GM19099 (cell line): ENCODE measurements around the gene CHAF1B.

Experiments used
- POLR2A ChIP-seq: IDR thresholded peaks from 3 replicates; pipeline ENCODE4 v1.6.1; 2011; ENCODE audit warnings: low read depth; ENCODE audit not compliant: insufficient read length; ENCODE audit errors: extremely low read depth

CHAF1B gene

GRCh38 chr21:36436829-36437744 is 51.9 kb downstream of the CHAF1B start:
- no peak for TF ChIP-seq POLR2A

DNA sequence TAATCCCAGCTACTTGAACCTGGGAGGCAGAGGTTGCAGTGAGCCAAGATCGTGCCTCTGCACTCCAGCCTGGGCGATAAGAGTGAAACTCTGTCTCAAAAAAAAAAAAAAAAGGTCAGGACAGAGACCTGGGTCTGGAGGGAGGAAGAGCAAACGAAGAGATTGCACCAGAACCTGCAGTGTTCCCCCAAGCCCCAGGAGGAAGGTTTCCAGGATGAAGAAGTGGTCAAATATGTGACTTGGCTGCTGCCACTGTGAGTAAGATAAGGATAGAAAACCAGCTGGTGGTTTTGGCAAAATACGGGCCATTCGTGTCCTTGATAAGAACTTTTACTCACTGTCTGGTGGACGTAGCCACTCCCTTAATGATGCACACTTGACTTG is 52.5 kb downstream of the CHAF1B start:
- no peak for TF ChIP-seq POLR2A

GRCh38 chr21:36441715-36442114 is 56.5 kb downstream of the CHAF1B start:
- no peak for TF ChIP-seq POLR2A

DNA sequence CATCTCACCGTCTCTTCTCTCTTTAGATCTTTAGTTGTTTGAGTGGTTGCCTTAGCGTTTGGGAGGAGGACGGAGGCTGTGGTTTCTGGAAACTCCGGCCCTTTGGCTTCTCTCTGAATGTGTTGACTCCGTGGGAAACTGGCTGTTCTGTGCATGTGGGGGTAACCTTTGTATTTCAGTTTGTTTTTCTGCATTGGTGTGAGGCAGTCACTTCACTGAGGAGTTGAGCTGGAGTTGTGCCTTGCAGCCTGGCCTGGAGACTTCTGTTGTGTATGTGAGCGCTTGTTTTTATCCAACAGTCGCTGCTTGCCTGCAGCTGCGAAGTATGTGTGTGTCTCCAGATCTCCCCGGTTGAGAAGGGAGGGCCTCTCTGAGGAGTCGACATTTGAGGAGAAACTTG is 61.1 kb downstream of the CHAF1B start:
- TF ChIP-seq POLR2A, result no peak

- TF ChIP-seq POLR2A, result no peak
Measured at GRCh38 chr21:36450511-36450910, 65.3 kb downstream of the CHAF1B start.

GRCh38 chr21:36451506-36451905 is 66.3 kb downstream of the CHAF1B start:
- no peak for TF ChIP-seq POLR2A

DNA sequence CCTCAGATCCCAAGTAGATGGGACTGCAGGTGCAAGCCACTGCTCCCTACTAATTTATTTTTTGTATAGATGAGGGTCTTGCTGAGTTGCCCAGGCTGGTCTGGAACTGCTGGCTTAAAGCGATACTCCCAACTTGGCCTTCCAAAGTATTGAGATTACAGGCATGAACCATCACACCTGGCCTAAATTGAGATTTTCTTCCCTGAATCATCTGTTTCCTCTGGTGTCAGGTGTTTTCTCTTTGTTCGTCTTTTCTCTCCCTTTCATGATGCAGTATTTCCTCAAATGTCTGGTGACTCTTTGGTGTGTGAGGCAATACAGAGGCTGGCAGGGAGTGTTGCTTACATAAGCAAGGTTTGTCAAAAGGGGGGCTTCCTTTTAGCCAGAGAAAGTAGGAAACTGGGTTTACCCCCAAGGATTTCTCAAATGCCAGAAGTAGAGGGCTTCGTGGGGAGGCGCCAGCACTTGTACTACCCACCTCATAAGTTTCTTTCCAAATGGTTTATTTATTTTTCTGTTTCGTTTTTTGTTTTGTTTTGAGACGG is 67.2 kb downstream of the CHAF1B start:
- no peak for TF ChIP-seq POLR2A

GRCh38 chr21:36454093-36454531 is 68.9 kb downstream of the CHAF1B start:
- no peak for TF ChIP-seq POLR2A

- no peak for TF ChIP-seq POLR2A
Measured at GRCh38 chr21:36454706-36455105, 69.5 kb downstream of the CHAF1B start.

DNA sequence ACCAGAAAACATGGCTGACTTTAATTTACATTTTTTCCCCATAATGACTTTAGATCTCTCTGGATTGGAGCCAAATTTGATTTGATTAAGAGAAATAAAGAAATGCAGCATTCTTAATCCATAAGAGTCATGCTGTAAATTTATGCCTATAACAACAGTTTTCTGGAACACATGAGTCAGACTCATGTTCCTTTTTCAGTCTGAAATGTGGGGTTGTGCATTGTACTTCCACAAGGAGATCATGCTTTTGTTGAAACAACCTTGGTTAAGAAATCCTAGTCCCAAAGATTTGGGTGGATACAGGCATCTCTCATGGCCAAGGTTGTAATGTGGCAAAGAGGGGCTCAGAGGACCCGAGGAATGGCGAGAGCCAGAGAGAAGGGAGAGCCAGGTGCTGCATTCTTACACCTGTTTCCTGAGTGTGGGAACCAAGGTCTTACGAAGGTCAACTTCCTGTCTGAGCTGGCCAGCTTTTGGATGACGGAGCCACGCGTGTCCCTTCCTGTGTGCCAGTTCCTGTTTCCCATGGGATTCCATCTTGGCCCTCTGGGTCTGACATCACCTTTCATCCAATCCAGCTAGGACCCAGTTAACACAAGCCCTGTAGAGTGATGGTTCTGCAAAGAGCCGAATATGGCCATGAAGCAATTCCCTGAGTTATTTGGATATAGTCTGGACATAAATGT is 71.7 kb downstream of the CHAF1B start:
- no peak for TF ChIP-seq POLR2A

DNA sequence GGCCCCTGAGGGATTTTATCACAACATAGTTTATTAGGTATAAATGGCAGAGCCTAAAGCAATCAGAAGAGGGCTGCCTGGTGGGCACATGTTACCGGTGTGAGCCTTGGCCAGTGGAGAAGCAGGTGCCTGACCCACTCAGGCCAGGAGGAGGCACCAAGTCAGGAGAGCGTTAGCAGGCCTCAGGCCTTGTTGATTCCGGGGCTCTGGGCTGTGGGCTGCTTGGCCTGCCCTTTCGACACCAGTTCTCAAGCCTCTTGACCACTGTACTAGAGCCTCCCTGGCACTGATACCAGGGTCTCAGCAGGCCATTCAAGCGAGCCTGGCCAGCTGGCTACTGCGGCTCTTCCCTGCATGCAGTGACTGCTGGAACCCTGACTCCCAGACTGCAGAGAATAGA is 73.9 kb downstream of the CHAF1B start:
- no peak for TF ChIP-seq POLR2A

GRCh38 chr21:36460866-36461265 is 75.7 kb downstream of the CHAF1B start:
- no peak for TF ChIP-seq POLR2A

GRCh38 chr21:36461277-36461917 is 76.2 kb downstream of the CHAF1B start:
- TF ChIP-seq POLR2A, result no peak

DNA sequence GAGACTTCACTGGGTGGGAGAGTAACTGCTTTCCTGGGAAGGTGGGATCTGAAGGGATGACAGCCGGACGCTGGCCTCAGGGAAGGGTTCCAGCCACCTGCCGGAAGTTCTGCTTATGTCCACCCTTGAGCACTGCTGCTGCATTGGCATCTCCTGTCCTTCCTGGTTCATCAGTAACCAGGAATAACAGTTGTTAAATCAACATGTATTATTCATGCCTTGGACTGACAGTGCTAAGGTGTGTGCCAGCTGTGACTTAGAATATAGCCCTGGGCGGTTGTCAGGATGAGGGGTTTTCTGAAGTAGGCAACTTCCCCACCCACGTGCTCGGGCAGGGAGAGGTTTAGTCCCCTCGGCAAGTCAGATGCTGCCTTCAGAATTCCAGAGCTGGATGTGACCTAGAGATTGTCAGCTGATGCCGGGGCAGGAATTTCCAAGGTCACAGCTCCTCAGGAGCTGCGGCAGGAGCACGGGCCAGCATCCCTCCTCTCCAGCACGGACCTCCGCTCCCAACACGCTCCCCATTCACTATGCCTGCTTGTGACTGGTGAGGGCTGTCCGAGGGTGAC is 76.8 kb downstream of the CHAF1B start:
- TF ChIP-seq POLR2A, result no peak

GRCh38 chr21:36463204-36463603 is 78.0 kb downstream of the CHAF1B start:
- no peak for TF ChIP-seq POLR2A
